Kidney (tissue), 14 donors: ENCODE data around the gene NFE2L2. TPM values are rescaled to one million over a fixed set of nuclear protein-coding genes. Genes with fewer than 3 reads are reported as not detected.

Experiments
- DNase-seq, 5 donors: peaks; one replicate each; pipeline ENCODE4 v3.0.0-alpha.2; 2013 to 2020
- FAIRE-seq: peaks from 2 replicates; lab custom pipeline; 2012; peaks lifted over from hg19 to GRCh38; lab: Jason Lieb, UNC
- H3K27ac ChIP-seq, 2 donors: one replicate each; pipeline ENCODE4 v1.7.0; 2013; ENCODE audit warnings: low read depth in 2 of 2, low read length in 2 of 2, inconsistent platforms in 1 of 2
- H3K27me3 ChIP-seq: one replicate; pipeline ENCODE4 v1.7.1; 2013; ENCODE audit warnings: low read length, inconsistent platforms; ENCODE audit not compliant: control insufficient read depth, insufficient read depth
- H3K36me3 ChIP-seq, 3 donors: one replicate each; pipeline versions ENCODE4 v1.7.0 to v1.7.1; 2013; ENCODE audit warnings: low read length in 3 of 3, control low read depth in 1 of 3, inconsistent platforms in 1 of 3; ENCODE audit not compliant: insufficient read depth in 3 of 3, control insufficient read depth in 2 of 3
- H3K4me1 ChIP-seq, 3 donors: one replicate each; pipeline versions ENCODE4 v1.7.0 to v1.7.1; 2013; ENCODE audit warnings: low read length in 3 of 3, inconsistent platforms in 1 of 3, low read depth in 1 of 3; ENCODE audit not compliant: control insufficient read depth in 2 of 3, insufficient read depth in 2 of 3
- H3K4me3 ChIP-seq, 3 donors: one replicate each; pipeline versions ENCODE4 v1.7.0 to v1.8.1; 2013; ENCODE audit warnings: low read length in 3 of 3, control low read depth in 1 of 3, inconsistent platforms in 1 of 3
- H3K9ac ChIP-seq, 3 donors: one replicate each; pipeline versions ENCODE4 v1.7.0 to v1.7.1; 2013; ENCODE audit warnings: low read length in 3 of 3, control low read depth in 1 of 3, inconsistent platforms in 1 of 3
- H3K9me3 ChIP-seq, 3 donors: one replicate each; pipeline versions ENCODE4 v1.7.0 to v1.7.1; 2013; ENCODE audit warnings: low read length in 3 of 3, control low read depth in 1 of 3, inconsistent platforms in 1 of 3; ENCODE audit not compliant: control insufficient read depth in 2 of 3, insufficient read depth in 1 of 3
- CTCF ChIP-seq: IDR thresholded peaks from 3 replicates; pipeline ENCODE4 v1.5.1; 2012; ENCODE audit warnings: mild to moderate bottlenecking, moderate library complexity, borderline replicate concordance; ENCODE audit not compliant: insufficient read depth; ENCODE audit errors: extremely low read depth
- intact Hi-C: fragments of 100-400 bp; cut with DNase I; formaldehyde crosslinking; loops from one replicate; pipeline ENCODE4 v1.11.1; 2022
- polyA plus RNA-seq: library from polyadenylated mRNA; stranded (reverse); fragments of 350-450 nt; fragmentation: Illumina TruSeq; extraction: RNeasy Lipid Tissue Mini Kit (QIAGEN cat#74804); gene quantifications from one replicate; pipeline ENCODE4 v1.2.3, GENCODE V29; 2014; ENCODE audit warnings: low read depth, low replicate concordance; ENCODE audit not compliant: insufficient read depth
- total RNA-seq: library from RNA; stranded (reverse); fragmentation: NEBNext Ultra II Directional; extraction: Animal tissue kit (Norgen Biotek cat#: 25700); gene quantifications from one replicate; pipeline ENCODE4 v1.2.1, GENCODE V29; 2021
- donor health status: control.
- donor health status: control.
- donor health status: control.
- donor health status: control.
- donor health status: control.
- donor health status: DM: yes; HTN: yes; CAD: no.
- donor health status: Normal renal cell carcinoma (clear cell type).

The NFE2L2 gene
- total and polyA plus RNA-seq, 2 donors from 2014 or later: 105 to 149 TPM

- no peak overlapping the region for H3K4me3 ChIP-seq
- DNase-seq: no peak
- H3K27me3 ChIP-seq: no peaks in the 10 kb centered on the region
- no peak for TF ChIP-seq CTCF
- H3K4me1 ChIP-seq: peaks cover 0 to 27% (median 26%) of the 10 kb centered on the region in 3 donors
- no peak for FAIRE-seq
- H3K27ac ChIP-seq: no peak overlapping the region
- H3K9ac ChIP-seq: no peak overlapping the region
- no peaks in the 10 kb centered on the region for H3K9me3 ChIP-seq
- intact Hi-C loops: no loop called here
- H3K36me3 ChIP-seq: peaks cover 15 to 46% (median 36%) of the 10 kb centered on the region in 3 donors
Observed at GRCh38 chr2:177234267-177234666, 30.3 kb downstream of the NFE2L2 start.

- Histone ChIP-seq H3K27ac (no peak overlapping the region), H3K36me3 (peaks cover 15 to 48% (median 36%) of the 10 kb centered on the region in 3 donors), H3K4me3 (no peak overlapping the region), H3K27me3 (no peaks in the 10 kb centered on the region), H3K4me1 (peaks cover 0 to 14% (median 11%) of the 10 kb centered on the region in 3 donors), H3K9ac (no peak overlapping the region), H3K9me3 (no peaks in the 10 kb centered on the region)
- no peak for TF ChIP-seq CTCF
- intact Hi-C loops: no loop called here
- DNase-seq (no peak), FAIRE-seq (no peak)
Observed at GRCh38 chr2:177232098-177232704, 32.3 kb downstream of the NFE2L2 start.

- H3K27ac ChIP-seq: no peak overlapping the region
- peaks cover 0 to 11% (median 11%) of the 10 kb centered on the region in 3 donors for H3K4me1 ChIP-seq
- intact Hi-C loops: no loop called here
- H3K27me3 ChIP-seq: no peaks in the 10 kb centered on the region
- H3K4me3 ChIP-seq: no peak overlapping the region
- H3K36me3 ChIP-seq: peaks cover 15 to 48% (median 36%) of the 10 kb centered on the region in 3 donors
- no peak for DNase-seq
- FAIRE-seq: no peak
- no peaks in the 10 kb centered on the region for H3K9me3 ChIP-seq
- no peak overlapping the region for H3K9ac ChIP-seq
- TF ChIP-seq CTCF: no peak
Observed at GRCh38 chr2:177231270-177231669, 33.3 kb downstream of the NFE2L2 start.
